ENCODE measurements around the gene PPP5C.

GRCh38 chr19:46372901-46373490 lies 26.1 kb downstream of the PPP5C start:
- TF ChIP-seq CTCF (IDR thresholded peaks at IDR 0.05; ENCODE audit: control extremely low read depth in 1 of 3, insufficient read depth in 1 of 3, low read depth in 1 of 3, low read length in 3 of 3) (peak; percentile 64 to 73 (median 71)), MAFK (IDR thresholded peaks at IDR 0.05; ENCODE audit: low read depth, low read length) (no peak), POLR2AphosphoS5 (IDR thresholded peaks at IDR 0.05; ENCODE audit: low read depth, low read length) (no peak), EZH2 (IDR thresholded peaks at IDR 0.05; ENCODE audit: low read depth, low read length, severe bottlenecking) (no peak), PHF8 (conservative IDR thresholded peaks at IDR 0.05; ENCODE audit: low read depth, low read length) (no peak), JUN (IDR thresholded peaks at IDR 0.05; ENCODE audit: low read depth, low read length) (no peak), POLR2A (IDR thresholded peaks at IDR 0.05; ENCODE audit: control extremely low read depth in 1 of 2, low read depth in 2 of 2, low read length in 2 of 2) (no peak), TBP (IDR thresholded peaks at IDR 0.05; ENCODE audit: low read depth, low read length) (0 out of 2 replicates have a peak, but pooled peaks have one; percentile 15)
- TF ChIP-seq, protein P1, sequence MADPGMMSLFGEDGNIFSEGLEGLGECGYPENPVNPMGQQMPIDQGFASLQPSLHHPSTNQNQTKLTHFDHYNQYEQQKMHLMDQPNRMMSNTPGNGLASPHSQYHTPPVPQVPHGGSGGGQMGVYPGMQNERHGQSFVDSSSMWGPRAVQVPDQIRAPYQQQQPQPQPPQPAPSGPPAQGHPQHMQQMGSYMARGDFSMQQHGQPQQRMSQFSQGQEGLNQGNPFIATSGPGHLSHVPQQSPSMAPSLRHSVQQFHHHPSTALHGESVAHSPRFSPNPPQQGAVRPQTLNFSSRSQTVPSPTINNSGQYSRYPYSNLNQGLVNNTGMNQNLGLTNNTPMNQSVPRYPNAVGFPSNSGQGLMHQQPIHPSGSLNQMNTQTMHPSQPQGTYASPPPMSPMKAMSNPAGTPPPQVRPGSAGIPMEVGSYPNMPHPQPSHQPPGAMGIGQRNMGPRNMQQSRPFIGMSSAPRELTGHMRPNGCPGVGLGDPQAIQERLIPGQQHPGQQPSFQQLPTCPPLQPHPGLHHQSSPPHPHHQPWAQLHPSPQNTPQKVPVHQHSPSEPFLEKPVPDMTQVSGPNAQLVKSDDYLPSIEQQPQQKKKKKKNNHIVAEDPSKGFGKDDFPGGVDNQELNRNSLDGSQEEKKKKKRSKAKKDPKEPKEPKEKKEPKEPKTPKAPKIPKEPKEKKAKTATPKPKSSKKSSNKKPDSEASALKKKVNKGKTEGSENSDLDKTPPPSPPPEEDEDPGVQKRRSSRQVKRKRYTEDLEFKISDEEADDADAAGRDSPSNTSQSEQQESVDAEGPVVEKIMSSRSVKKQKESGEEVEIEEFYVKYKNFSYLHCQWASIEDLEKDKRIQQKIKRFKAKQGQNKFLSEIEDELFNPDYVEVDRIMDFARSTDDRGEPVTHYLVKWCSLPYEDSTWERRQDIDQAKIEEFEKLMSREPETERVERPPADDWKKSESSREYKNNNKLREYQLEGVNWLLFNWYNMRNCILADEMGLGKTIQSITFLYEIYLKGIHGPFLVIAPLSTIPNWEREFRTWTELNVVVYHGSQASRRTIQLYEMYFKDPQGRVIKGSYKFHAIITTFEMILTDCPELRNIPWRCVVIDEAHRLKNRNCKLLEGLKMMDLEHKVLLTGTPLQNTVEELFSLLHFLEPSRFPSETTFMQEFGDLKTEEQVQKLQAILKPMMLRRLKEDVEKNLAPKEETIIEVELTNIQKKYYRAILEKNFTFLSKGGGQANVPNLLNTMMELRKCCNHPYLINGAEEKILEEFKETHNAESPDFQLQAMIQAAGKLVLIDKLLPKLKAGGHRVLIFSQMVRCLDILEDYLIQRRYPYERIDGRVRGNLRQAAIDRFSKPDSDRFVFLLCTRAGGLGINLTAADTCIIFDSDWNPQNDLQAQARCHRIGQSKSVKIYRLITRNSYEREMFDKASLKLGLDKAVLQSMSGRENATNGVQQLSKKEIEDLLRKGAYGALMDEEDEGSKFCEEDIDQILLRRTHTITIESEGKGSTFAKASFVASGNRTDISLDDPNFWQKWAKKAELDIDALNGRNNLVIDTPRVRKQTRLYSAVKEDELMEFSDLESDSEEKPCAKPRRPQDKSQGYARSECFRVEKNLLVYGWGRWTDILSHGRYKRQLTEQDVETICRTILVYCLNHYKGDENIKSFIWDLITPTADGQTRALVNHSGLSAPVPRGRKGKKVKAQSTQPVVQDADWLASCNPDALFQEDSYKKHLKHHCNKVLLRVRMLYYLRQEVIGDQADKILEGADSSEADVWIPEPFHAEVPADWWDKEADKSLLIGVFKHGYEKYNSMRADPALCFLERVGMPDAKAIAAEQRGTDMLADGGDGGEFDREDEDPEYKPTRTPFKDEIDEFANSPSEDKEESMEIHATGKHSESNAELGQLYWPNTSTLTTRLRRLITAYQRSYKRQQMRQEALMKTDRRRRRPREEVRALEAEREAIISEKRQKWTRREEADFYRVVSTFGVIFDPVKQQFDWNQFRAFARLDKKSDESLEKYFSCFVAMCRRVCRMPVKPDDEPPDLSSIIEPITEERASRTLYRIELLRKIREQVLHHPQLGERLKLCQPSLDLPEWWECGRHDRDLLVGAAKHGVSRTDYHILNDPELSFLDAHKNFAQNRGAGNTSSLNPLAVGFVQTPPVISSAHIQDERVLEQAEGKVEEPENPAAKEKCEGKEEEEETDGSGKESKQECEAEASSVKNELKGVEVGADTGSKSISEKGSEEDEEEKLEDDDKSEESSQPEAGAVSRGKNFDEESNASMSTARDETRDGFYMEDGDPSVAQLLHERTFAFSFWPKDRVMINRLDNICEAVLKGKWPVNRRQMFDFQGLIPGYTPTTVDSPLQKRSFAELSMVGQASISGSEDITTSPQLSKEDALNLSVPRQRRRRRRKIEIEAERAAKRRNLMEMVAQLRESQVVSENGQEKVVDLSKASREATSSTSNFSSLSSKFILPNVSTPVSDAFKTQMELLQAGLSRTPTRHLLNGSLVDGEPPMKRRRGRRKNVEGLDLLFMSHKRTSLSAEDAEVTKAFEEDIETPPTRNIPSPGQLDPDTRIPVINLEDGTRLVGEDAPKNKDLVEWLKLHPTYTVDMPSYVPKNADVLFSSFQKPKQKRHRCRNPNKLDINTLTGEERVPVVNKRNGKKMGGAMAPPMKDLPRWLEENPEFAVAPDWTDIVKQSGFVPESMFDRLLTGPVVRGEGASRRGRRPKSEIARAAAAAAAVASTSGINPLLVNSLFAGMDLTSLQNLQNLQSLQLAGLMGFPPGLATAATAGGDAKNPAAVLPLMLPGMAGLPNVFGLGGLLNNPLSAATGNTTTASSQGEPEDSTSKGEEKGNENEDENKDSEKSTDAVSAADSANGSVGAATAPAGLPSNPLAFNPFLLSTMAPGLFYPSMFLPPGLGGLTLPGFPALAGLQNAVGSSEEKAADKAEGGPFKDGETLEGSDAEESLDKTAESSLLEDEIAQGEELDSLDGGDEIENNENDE (IDR thresholded peaks at IDR 0.05; ENCODE audit: insufficient replicate concordance, low read length) = no peak
- TF ChIP-seq, protein P2, sequence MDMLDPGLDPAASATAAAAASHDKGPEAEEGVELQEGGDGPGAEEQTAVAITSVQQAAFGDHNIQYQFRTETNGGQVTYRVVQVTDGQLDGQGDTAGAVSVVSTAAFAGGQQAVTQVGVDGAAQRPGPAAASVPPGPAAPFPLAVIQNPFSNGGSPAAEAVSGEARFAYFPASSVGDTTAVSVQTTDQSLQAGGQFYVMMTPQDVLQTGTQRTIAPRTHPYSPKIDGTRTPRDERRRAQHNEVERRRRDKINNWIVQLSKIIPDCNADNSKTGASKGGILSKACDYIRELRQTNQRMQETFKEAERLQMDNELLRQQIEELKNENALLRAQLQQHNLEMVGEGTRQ (IDR thresholded peaks at IDR 0.05; ENCODE audit: low read length) = no peak

Measured in H1 (cell line).